ENCODE data around the gene TRPM2.
"Not testable (repeated sequence)": the region's sequence is repeated elsewhere in the genome, so short reads cannot be mapped to it uniquely, and the experiment has no call there.

Gene TRPM2

DNA sequence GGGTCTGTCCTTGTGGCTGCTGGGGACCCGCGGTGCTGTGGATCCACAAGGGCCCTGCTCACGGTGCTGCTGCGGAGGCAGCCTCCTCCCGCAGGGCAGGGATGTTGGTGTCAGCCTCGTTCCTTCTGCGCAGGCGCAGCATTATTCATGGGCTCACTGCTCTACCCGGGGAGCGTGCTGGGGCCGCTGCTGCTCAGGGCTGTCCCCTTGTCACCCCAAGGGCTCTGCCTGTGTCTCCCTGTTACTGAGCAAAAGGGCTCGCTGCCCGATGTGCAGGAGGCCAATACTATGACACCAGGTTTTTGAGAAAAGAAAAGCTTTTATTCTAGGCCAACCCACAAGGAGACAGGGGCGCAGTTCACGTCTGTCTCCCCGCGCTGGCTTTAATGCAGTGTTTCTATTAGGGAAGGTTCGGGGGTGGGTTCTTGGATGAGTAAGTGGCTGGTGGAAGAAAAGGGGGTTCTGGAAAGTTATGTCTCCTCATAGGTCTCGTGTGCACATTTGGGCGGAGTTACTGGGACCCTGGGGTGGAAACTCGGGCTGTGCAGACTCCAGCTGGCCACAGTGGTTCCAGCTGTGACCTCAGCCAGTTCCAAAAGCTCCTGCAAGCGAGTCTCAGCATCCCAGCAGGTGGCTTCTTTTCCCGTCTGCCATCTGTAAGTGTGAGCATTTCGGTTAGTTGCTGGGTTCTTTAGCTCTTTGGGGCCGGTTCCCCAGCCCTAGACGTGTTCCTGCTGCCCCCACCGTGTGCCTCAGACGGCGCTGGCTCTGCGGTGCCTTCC, 61.1 kb downstream of the TRPM2 start:
- ATAC-seq, result no peak
- Mint-ChIP-seq H3K27ac (no peak overlapping the region), H3K4me3 (no peak overlapping the region), H3K27me3 (no peaks in the 10 kb centered on the region), H3K9me3 (peaks cover 3 to 5% of the 10 kb centered on the region in 2 donors), H3K4me1 (no peaks in the 10 kb centered on the region)
- DNase-seq, result no peak

DNA sequence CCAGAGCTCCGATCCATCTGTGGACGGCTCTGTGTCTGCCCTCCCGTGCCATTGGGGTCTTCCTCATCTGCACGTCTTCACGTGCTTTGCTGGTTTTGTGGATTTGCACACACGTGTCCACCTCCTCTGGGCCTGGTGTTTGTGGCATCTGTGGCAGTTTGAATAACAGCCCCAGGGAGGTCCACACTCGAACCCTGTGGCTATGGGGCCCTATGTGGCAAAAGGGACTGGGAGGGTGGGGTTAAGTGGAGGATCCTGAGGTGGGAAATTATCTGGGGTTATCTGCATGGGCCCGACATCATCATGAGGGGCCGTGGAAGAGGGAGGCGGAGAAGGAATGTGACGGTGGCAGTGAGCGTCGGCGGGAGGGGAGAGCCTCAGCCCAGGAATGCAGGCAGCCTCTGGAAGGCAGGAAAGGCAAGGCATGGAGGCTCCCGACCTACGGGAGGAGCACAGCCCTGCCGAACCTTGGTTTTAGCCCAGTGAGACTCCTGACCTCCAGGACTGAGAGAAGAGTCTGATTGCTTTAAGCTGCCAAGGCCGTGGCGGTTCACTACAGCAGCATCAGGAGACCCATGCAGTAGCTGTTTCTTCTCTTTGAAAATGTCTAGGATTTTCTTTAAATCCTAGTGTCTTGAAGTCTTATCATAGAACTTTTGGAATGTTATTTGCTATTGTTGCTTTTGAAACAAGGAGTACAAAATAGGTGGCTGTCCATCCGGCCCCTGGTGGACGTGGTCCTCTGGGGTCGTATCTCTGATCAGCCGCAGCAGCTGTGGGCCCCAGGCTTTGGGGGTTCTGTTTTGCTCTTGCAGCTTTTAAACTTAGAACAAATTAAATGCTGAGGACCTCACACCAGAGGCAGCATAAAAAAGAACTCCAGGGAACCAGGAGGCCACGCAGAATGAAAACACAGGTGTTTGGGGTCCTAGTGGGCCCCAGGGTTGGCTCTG, 61.9 kb downstream of the TRPM2 start:
- H3K4me3 Mint-ChIP-seq, result no peak overlapping the region

DNA sequence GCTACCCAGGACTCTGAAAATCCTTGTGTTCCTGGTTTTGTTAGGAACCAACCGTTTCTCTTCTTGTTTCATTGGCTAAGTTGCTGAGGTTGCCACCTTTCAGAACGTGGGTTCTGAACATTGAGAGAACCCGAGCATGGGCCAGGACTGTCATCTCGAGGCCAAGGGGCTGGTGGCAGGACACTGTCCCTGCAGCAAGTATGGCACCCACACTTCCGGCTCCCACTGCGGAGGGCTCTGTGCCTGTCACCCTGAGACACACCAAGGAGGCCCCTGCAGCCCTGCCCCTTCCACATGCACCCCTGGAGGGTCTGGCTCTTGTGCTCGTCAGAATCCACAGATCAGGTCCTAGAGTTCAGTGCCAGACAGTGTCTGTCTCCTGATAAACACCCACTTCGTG, 62.8 kb downstream of the TRPM2 start:
- DNase-seq (no peak), ATAC-seq (no peak)
- H3K9me3 Mint-ChIP-seq, result peaks cover 8 to 12% of the 10 kb centered on the region in 2 donors
- H3K4me3 Mint-ChIP-seq, result no peak overlapping the region
- no peaks in the 10 kb centered on the region for H3K27me3 Mint-ChIP-seq
- H3K4me1 Mint-ChIP-seq, result no peaks in the 10 kb centered on the region
- no peak overlapping the region for H3K27ac Mint-ChIP-seq

More for the DNA sequence above, 61.9 kb downstream of the TRPM2 start:
- Mint-ChIP-seq H3K9me3 (peaks cover 8 to 12% of the 10 kb centered on the region in 2 donors), H3K4me1 (no peaks in the 10 kb centered on the region), H3K27me3 (no peaks in the 10 kb centered on the region), H3K27ac (peak overlapping the region; percentile 31 to 88)
- DNase-seq (no peak), ATAC-seq (no peak)

- not testable (repeated sequence) for H3K27ac Mint-ChIP-seq, ATAC-seq, DNase-seq, H3K4me3 Mint-ChIP-seq, H3K27me3 Mint-ChIP-seq, H3K4me1 Mint-ChIP-seq
- peaks cover 8 to 12% of the 10 kb centered on the region in 2 donors for H3K9me3 Mint-ChIP-seq
Observed at GRCh38 chr21:44417621-44418107, 64.2 kb downstream of the TRPM2 start.

DNA sequence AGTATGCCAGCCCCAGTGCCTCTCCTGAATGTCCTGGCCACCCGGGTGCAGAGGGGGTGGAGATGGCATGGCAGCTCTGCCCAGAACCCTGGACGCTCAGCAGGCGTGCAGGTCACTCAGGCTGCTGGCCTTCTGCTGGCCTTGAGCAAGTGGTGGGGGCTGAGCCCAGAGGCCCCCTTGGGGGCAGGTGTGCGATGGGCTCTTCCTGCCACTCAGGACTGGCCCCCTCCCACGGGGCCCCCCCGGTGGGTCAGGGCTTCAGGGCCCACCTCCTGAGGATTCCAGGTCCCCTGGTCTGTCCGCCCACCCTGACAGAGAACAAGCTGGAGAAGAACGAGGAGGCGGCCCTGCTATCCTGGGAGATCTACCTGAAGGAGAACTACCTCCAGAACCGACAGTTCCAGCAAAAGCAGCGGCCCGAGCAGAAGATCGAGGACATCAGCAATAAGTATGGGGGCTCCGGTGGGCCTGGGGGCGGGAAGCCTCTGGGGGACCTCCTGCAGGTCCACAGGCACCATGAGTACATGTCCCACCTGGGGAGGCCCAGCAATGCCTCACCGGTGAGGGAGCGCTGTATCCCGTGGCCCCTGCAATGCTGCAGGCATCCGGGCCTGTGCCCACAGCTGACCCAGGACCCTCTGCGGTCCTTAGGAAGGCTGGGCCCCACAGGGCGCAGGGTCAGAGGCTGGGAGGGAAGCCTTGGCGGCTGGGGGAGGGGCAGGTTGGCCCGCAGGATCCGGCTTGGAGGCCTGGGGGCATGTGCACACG, 64.9 kb downstream of the TRPM2 start:
- H3K4me3 Mint-ChIP-seq, result no peak overlapping the region
- DNase-seq (no peak), ATAC-seq (no peak)
- no peaks in the 10 kb centered on the region for H3K27me3 Mint-ChIP-seq
- peaks cover 8 to 12% of the 10 kb centered on the region in 2 donors for H3K9me3 Mint-ChIP-seq
- no peak overlapping the region for H3K27ac Mint-ChIP-seq
- no peaks in the 10 kb centered on the region for H3K4me1 Mint-ChIP-seq

GRCh38 chr21:44418876-44419230, 65.4 kb downstream of the TRPM2 start:
- Mint-ChIP-seq H3K27me3 (no peaks in the 10 kb centered on the region), H3K4me1 (no peaks in the 10 kb centered on the region), H3K4me3 (no peak overlapping the region), H3K27ac (no peak overlapping the region), H3K9me3 (peaks cover 8 to 12% of the 10 kb centered on the region in 2 donors)
- DNase-seq, result no peak
- no peak for ATAC-seq

GRCh38 chr21:44419679-44420078, 66.3 kb downstream of the TRPM2 start:
- no peaks in the 10 kb centered on the region for H3K27me3 Mint-ChIP-seq
- peaks cover 8 to 12% of the 10 kb centered on the region in 2 donors for H3K9me3 Mint-ChIP-seq
- peak overlapping the region in 1 of 2 donors; percentile 74 for H3K27ac Mint-ChIP-seq
- no peak overlapping the region for H3K4me3 Mint-ChIP-seq
- DNase-seq (no peak), ATAC-seq (no peak)
- H3K4me1 Mint-ChIP-seq, result no peaks in the 10 kb centered on the region

DNA sequence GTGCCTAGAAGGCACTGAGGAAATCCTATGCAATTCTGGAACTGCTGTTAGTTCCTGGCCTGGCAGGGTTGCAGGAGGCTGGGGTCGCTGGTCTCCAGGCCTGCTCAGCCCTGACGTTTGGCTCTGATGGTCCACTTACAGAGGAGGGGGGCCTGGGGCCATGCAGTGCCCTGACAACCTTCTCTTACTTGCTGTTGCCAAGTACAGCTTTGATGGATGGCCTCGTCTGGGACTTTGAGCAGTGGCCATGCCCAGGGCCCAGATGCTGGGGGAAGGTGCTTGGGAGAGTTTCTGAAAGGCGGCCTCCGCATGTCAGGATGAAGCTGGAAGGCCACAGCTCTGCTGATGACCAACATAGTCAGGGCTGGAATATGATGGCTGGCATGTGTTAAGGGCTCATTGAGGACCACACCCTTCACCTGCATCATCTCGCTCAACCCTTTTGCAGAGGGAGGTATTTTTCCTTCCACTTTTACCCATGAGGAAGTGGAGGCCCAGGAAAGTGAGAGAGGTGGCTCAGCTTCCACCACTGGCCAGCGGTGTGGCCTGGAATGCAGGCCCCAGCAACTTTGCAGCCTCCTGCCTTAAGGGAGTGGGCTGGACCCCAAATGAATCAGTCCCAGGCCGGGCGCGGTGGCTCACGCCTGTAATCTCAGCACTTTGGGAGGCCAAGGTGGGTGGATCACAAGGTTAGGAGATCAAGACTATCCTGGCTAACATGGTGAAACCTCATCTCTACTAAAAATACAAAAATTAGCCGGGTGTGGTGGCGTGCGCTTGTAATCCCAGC, 67.2 kb downstream of the TRPM2 start:
- Mint-ChIP-seq H3K4me1 (no peaks in the 10 kb centered on the region), H3K4me3 (no peak overlapping the region), H3K27ac (peak overlapping the region in 1 of 2 donors; percentile 42), H3K9me3 (peaks cover 8 to 12% of the 10 kb centered on the region in 2 donors), H3K27me3 (no peaks in the 10 kb centered on the region)
- DNase-seq, result no peak
- ATAC-seq, result no peak

GRCh38 chr21:44421901-44422840, 68.8 kb downstream of the TRPM2 start:
- ATAC-seq (no peak), DNase-seq (no peak)
- H3K4me3 Mint-ChIP-seq, result no peak overlapping the region
- no peak overlapping the region for H3K27ac Mint-ChIP-seq
- no peaks in the 10 kb centered on the region for H3K27me3 Mint-ChIP-seq
- no peaks in the 10 kb centered on the region for H3K4me1 Mint-ChIP-seq
- H3K9me3 Mint-ChIP-seq, result peaks cover 8 to 12% of the 10 kb centered on the region in 2 donors

- no peak for DNase-seq
Observed at GRCh38 chr21:44423312-44423821, 69.9 kb downstream of the TRPM2 start.

DNA sequence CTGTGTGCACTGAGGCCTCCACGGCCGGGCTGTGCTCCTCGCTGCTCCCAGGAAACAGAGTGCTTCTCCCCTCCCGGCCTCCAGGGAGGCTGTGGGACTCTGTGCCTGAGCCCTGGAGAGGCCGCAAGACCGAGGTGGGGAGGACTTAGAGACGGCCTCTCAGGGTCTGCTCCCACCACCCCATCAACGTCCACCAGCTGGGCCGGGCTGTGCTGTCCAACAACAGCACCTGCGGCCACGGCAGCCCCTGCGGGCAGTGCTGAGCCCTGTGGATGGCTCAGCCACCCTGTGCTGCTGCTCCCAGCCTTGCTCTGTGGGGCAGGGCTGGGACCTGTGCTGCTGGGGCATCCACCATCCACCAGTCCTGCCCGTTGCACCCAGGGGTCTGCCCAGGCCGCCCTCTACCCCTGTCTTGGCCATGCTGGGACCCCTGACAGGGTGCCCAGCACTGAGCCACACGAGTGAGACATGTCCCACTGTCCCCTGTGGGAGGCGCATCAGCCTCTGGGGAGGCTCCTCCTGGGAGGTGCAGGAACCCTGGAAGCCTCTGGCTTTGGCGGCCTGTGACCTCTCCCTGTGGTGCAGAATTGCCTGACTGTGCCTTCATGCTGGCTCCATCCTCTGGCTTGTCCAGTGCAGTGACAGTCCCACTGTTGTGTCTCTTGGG, 70.7 kb downstream of the TRPM2 start:
- Mint-ChIP-seq H3K27ac (peak overlapping the region in 1 of 2 donors; percentile 34), H3K9me3 (peaks cover 8 to 17% of the 10 kb centered on the region in 2 donors), H3K4me3 (no peak overlapping the region), H3K4me1 (peaks cover 6% of the 10 kb centered on the region), H3K27me3 (no peaks in the 10 kb centered on the region)
- ATAC-seq (peak; percentile 31), DNase-seq (no peak)

More at GRCh38 chr21:44423312-44423821, 69.9 kb downstream of the TRPM2 start:
- Mint-ChIP-seq H3K27me3 (no peaks in the 10 kb centered on the region), H3K4me1 (peaks cover 6% of the 10 kb centered on the region), H3K27ac (peak overlapping the region in 1 of 2 donors; percentile 54), H3K4me3 (no peak overlapping the region), H3K9me3 (peaks cover 8 to 12% of the 10 kb centered on the region in 2 donors)
- no peak for ATAC-seq

DNA sequence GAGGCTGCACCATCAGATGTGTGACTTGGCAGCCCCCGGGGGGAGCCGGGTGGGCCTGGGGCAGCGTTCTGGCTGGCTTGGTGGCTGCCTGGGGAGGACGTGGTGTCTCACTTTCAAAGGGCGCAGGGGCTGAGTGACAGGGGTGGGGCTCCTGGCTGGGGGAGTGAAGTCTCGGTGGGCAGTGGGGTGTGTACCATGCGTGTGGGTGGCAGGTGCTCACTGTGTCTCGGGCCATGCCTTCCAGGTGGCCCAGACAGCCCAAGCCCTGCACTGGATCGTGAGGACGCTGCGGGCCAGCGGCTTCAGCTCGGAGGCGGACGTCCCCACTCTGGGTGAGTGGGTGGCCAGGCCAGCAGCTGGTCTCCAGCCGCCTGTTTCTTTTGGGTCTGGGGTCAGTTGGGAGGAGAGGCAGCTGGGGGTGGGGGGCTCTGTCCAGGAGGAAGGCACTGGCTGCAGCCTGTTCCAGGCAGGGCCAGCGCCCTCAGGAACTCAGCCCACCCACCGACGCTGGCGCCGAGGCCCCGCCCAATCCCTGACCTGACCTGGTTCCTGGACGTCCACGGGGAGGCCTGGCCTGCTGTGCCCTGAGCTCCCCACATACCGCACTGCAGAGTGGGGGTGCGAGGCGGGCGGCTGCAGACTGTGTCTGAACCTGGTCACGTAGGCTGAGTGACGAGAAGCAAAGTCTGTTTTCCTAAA, 71.3 kb downstream of the TRPM2 start:
- ATAC-seq (no peak), DNase-seq (no peak)
- Mint-ChIP-seq H3K4me1 (peaks cover 6% of the 10 kb centered on the region), H3K27ac (peak overlapping the region in 1 of 2 donors; percentile 34), H3K27me3 (no peaks in the 10 kb centered on the region), H3K4me3 (no peak overlapping the region), H3K9me3 (peaks cover 4 to 12% of the 10 kb centered on the region in 2 donors)
